AG09309 (cell line): ENCODE results near the gene RAD54L2.
"Not testable (repeated sequence)": the region's sequence is repeated elsewhere in the genome, so short reads cannot be mapped to it uniquely, and the experiment has no call there.

Experiments
- DNase-seq: peaks from one replicate; pipeline ENCODE4 v3.0.0-alpha.2; 2010; ENCODE audit warnings: low read depth
- H3K4me3 ChIP-seq: 2 replicates; pipeline ENCODE4 v1.5.1; 2011; ENCODE audit warnings: mild to moderate bottlenecking, low read depth, low read length, moderate library complexity; ENCODE audit not compliant: control insufficient read depth
- TF ChIP-seq, protein P1 (sequence below): IDR thresholded peaks from 2 replicates; pipeline ENCODE4 v1.5.1; 2011; ENCODE audit warnings: mild to moderate bottlenecking, low read depth, low read length, inconsistent platforms; ENCODE audit not compliant: insufficient read depth, control insufficient read depth; ENCODE audit errors: missing control alignments

Gene RAD54L2

DNA sequence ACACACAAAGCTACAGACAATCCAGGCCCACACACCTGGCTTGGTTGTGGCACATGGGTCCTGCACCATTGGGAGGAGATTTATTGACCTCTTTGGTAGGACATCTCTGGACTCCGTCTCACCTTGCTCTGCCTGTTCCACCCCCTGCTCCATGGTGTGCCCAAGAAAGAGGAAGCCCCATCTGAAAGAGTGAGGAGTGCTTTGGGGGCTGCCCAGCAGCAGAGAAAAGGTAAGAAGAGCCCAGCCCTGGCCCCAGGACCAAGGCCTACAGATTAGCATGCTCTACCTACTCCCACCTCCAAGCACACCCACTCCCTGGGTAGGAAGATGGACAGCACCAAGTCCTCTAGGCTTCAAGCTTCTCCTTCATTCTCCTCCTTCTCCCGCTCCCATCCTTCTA lies 35.5 kb upstream of the RAD54L2 start:
- H3K4me3 ChIP-seq: no peak overlapping the region
- no peak for DNase-seq
- TF ChIP-seq, protein P1, sequence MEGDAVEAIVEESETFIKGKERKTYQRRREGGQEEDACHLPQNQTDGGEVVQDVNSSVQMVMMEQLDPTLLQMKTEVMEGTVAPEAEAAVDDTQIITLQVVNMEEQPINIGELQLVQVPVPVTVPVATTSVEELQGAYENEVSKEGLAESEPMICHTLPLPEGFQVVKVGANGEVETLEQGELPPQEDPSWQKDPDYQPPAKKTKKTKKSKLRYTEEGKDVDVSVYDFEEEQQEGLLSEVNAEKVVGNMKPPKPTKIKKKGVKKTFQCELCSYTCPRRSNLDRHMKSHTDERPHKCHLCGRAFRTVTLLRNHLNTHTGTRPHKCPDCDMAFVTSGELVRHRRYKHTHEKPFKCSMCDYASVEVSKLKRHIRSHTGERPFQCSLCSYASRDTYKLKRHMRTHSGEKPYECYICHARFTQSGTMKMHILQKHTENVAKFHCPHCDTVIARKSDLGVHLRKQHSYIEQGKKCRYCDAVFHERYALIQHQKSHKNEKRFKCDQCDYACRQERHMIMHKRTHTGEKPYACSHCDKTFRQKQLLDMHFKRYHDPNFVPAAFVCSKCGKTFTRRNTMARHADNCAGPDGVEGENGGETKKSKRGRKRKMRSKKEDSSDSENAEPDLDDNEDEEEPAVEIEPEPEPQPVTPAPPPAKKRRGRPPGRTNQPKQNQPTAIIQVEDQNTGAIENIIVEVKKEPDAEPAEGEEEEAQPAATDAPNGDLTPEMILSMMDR: no peak

DNA sequence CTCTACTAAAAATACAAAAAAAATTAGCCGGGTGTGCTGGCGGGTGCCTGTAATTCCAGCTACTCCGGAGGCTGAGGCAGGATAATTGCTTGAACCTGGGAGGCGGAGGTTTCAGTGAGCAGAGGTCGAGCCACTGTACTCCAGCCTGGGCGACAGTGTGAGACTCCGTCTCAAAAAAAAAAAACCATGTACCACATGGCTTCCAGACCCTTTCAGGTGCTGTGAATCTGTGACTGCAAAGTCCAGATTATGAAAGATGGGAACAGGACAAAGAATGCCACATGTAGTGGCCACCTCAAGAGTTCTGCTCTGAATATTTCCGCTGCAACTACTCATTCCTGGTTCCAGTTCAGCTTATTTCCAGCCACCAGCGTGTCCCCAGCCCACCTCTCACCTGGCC lies 30.3 kb upstream of the RAD54L2 start:
- no peak for DNase-seq
- TF ChIP-seq, protein P1: no peak
- no peak overlapping the region for H3K4me3 ChIP-seq

DNA sequence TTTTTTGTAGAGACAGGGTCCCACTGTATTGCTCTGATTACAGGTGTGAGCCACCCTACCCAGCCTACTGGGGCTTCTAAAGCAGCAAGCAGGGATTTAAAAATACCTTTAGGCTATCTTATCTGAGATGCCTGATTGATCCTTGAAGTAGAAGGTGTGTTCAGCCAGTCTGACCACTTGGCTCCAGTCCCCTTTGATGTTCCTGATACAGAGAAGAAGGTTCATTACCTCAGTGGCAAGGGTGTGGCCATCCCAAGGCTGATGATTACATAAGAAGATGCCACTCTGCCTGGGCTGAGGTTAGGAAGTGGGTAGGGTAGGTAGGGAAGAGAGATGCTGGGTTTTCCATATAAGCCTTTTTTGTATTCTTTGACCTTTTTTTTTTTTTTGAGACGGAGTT lies 27.5 kb upstream of the RAD54L2 start:
- TF ChIP-seq, protein P1: no peak
- no peak overlapping the region for H3K4me3 ChIP-seq
- no peak for DNase-seq

DNA sequence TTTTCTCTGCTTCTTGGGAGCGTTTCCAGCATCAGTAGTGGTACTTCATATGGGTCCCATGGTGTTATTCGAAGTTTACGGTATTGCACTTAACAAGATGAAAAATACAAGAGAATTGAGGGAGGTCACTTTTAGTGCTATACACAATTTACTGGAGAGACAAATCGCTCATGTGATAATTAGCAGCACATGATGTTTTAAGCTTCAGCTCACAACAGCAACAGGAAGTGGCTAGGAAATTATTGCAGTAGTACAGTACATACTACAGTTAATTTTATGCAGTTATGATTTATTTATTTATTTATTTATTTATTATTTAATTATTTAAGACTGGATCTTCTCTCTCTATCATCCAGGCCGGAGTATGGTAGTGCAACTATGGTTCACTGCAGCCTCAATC lies 24.3 kb upstream of the RAD54L2 start:
- DNase-seq: no peak
- H3K4me3 ChIP-seq: no peak overlapping the region
- TF ChIP-seq, protein P1: no peak

DNA sequence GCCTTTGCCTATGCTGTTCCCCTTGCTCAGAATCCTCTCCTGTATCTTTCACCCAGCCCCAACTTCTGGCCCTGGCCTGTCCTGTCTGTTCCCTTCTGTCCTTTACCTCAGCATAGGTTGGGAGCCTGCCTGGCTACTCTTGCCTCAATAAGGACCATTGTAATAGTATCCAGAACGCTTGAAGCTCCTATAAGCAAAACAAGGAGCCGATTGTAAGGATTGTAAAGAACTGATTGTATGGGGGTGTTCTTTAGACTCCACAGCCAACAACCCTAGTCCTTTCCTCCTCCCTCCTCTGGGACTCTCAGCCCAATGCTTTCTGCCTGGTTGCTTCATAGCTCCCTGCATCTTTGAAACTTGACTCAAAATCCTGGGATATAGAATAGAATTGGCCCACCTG lies 18.7 kb upstream of the RAD54L2 start:
- DNase-seq: no peak
- TF ChIP-seq, protein P1: no peak
- H3K4me3 ChIP-seq: no peak overlapping the region

DNA sequence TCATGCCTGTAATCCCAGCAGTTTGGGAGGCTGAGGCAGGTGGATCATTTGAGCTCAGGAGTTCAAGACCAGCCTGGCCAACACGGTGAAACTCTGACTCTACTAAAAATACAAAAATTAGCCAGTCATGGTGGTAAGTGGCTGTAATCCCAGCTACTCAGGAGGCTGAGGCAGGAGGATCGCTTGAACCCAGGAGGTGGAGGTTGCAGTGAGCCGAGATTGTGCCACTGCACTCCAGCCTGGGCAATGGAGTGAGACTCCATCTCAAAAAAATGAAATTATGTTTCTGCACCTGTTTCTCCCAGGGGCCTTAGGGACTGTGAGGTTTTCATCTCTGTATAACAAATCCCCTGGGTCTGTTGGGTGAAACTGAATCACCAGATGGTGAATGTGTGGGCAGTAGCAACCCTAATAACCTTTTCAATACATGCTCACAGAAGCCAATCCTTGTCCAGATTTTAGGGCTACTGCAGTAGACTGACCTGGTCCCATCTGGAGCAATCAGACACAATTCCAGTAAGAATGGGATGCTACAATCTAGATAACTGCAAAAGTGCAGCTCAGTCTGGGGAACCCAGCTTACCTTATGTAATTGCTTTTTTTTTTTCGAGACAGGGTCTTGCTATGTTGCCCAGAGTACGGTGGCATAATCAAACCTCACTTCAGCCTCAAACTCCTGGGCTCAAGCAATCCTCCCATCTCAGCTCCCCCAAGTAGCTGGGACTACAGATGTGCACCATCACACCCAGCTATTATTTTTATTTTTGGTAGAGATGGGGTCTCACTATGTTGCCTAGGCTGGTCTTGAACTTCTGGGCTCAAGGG lies 17.4 kb upstream of the RAD54L2 start:
- not testable (repeated sequence) for H3K4me3 ChIP-seq, DNase-seq

DNA sequence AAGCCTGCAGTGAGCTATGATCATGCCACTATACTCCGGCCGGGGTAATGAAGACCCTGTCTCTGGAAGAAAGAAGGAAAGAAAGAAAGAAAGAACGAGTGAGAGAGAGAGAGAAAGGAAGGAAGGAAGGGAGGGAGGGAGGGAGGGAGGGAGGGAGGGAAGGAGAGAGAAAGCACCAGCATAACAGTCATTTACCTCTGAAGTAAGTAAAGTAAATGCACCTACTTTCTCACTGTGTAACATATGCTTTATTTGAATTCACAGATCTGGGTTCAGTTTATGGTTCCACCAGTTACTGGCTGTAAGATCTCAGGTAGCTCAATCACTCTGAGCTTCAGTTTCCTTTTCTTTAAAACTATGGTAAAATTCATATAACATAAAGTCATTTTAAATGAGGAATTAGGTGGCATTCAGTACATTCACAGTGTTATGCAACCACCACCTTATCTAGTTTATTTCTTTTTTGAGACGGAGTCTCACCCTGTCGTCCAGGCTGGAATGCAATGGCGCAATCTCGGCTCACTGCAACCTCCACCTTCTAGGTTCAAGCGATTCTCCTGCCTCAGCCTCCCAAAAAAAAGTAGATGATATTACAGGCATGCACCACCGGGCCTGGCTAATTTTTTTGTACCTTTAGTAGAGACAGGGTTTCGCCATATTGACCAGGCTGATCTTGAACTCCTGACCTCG lies 16.1 kb upstream of the RAD54L2 start:
- TF ChIP-seq, protein P1: no peak
- H3K4me3 ChIP-seq: no peak overlapping the region
- DNase-seq: no peak

DNA sequence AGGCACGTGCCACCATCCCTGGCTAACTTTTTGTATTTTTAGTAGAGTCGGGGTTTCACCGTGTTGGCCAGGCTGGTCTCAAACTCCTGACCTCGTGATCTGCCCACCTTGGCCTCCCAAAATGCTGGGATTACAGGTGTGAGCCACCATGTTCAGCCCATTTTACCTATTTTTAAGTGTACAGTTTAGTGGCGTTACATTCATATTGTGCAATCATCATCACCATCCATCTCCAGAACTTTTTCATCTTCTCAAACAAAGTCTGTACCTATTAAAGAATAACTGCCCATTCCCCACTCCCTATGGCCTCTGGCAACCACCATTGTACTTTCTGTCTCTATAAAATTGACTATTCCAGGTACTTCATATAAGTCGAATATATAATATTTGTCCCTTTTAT lies 13.6 kb upstream of the RAD54L2 start:
- not testable (repeated sequence) for DNase-seq

More for the DNA sequence above, 13.6 kb upstream of the RAD54L2 start:
- not testable (repeated sequence) for H3K4me3 ChIP-seq
